ENCODE results near the gene TMEM259. TPM values are rescaled to one million over a fixed set of nuclear protein-coding genes. Genes with fewer than 3 reads are reported as not detected.

Gene TMEM259
- total RNA-seq, 2 donors from 2014 or later = 142 to 306 TPM

DNA sequence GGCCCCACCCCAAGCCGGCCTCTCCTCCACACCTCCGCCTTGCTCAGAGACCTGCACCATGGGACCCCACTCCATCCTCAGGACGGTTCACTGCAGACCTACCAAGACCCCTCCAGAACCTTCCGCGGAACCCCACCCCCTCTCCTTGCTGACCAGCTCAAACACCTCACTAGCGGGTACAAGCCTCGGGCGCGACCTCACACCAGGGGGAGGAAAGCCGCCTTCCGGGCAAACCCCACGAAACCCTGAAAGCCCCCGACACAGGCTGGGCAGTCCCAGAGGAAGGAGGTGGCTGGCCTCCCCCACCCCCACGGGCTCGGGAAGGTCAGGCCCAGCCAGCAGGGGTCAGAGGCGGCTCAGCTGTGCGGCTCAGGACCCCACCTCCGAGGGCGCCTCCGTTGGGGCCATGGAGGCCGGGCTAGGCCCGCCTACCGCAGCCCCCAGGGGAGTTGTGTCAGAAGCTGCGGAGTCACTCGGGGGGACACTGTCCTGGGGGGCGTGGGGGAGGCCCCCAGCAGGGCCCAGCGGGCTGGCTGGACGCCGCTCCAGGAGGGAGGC is 10.9 kb downstream of the TMEM259 start:
- Histone ChIP-seq H3K27ac (no peak overlapping the region), H3K27me3 (no peaks in the 10 kb centered on the region), H3K4me1 (peaks cover 2% of the 10 kb centered on the region), H3K9me3 (no peaks in the 10 kb centered on the region), H3K4me3 (no peak overlapping the region), H3K36me3 (replicated peaks in 1 of 2; ENCODE audit: insufficient read depth in 1 of 2, low read depth in 2 of 2) (peaks cover 5 to 22% of the 10 kb centered on the region in 2 donors)
- intact Hi-C loops (cut with DNase I) = no loop called here
- WGBS, 2 donors = 86 to 96% methylated on average over 4 to 11 of the region's 29 CpGs
- ATAC-seq (no peak), DNase-seq (no peak)
- TF ChIP-seq POLR2A (IDR thresholded peaks at IDR 0.05) = no peak
- TF ChIP-seq, protein P1, sequence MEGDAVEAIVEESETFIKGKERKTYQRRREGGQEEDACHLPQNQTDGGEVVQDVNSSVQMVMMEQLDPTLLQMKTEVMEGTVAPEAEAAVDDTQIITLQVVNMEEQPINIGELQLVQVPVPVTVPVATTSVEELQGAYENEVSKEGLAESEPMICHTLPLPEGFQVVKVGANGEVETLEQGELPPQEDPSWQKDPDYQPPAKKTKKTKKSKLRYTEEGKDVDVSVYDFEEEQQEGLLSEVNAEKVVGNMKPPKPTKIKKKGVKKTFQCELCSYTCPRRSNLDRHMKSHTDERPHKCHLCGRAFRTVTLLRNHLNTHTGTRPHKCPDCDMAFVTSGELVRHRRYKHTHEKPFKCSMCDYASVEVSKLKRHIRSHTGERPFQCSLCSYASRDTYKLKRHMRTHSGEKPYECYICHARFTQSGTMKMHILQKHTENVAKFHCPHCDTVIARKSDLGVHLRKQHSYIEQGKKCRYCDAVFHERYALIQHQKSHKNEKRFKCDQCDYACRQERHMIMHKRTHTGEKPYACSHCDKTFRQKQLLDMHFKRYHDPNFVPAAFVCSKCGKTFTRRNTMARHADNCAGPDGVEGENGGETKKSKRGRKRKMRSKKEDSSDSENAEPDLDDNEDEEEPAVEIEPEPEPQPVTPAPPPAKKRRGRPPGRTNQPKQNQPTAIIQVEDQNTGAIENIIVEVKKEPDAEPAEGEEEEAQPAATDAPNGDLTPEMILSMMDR (IDR thresholded peaks at IDR 0.05) = no peak

DNA sequence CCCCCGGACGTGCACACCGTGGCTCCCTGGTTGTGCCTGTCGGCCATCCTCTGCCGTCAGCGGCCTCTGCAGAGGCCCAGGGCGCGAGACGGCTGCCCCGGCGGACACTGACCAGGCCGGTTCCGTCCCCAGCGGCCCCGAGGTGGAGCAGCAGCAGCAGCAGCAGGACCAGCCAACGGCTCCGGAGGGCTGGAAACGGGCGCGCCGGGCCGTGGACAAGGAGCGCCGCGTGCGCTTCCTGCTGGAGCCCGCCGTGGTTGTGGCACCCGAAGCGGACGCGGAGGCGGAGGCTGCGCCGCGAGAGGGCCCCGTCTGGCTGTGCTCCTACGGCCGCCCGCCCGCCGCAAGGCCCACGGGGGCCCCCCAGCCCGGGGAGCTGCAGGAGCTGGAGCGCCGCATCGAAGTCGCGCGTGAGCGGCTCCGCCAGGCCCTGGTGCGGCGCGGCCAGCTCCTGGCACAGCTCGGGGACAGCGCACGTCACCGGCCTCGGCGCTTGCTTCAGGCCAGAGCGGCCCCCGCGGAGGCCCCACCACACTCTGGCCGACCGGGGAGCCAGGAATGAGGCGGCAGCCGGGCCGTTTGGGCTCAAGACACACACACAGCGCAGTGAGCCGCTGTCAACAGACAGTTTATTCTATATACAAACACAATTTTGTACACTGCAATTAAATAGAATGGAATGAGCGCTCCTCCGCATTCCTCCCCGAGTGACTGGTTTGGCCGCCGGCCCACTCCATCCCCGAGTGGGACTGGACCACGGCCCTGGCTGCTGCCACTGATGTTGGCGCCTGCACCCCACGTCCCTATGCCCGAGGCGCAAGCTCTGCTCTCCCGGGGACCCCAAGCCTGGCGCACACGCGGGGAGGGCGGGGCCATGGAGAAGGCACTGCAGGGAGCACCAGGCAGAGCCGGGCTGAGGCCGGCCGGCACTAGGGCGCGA is 11.6 kb downstream of the TMEM259 start:
- intact Hi-C loops (cut with DNase I) = no loop called here
- peaks cover 5 to 22% of the 10 kb centered on the region in 2 donors for H3K36me3 ChIP-seq (replicated peaks in 1 of 2; ENCODE audit: insufficient read depth in 1 of 2, low read depth in 2 of 2)
- no peak overlapping the region for H3K4me3 ChIP-seq
- no peaks in the 10 kb centered on the region for H3K27me3 ChIP-seq
- H3K4me1 ChIP-seq = no peaks in the 10 kb centered on the region
- H3K27ac ChIP-seq = no peak overlapping the region
- TF ChIP-seq POLR2A (IDR thresholded peaks at IDR 0.05) = no peak
- TF ChIP-seq, protein P1 (IDR thresholded peaks at IDR 0.05) = no peak
- DNase-seq (no peak), ATAC-seq (no peak)
- no peaks in the 10 kb centered on the region for H3K9me3 ChIP-seq
- WGBS, 2 donors = 83 to 84% methylated on average over 32 to 79 of the region's 92 CpGs

DNA sequence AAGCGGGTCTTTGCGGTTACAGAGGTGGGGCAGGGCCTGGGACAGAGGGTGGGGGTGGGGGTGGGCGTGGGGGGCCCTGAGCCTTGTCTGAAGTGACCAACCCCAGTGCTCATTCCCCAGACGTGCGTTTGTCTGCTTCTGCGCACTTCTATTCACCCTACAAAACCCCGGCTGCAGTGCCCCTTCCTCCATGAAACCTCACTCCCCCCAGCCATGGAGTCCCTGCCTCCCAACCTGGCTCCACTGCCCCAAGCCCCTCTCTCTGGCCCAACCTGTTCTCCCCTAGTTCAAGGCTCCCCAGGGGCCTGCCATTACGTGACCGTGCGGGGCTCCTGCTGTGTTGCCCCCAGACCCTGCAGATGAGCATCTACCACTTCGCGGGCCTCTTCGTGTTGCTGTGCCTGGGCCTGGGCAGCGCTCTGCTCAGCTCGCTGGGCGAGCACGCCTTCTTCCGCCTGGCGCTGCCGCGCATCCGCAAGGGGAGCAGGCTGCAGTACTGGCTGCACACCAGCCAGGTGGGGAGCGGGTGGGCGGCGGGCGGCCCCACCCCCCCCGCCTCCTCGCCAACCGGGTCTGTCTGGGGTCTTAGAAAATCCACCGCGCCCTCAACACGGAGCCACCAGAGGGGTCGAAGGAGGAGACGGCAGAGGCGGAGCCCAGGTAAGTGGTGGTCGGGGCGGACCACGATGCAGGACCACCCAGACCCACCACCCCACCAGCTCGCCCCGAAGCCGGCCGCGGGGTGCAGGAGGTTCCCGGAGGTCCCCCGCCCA is 12.5 kb downstream of the TMEM259 start:
- 90 to 92% methylated on average over 25 to 38 of the region's 45 CpGs for WGBS, 2 donors
- Histone ChIP-seq H3K4me1 (no peaks in the 10 kb centered on the region), H3K27me3 (no peaks in the 10 kb centered on the region), H3K9me3 (no peaks in the 10 kb centered on the region), H3K4me3 (no peak overlapping the region), H3K36me3 (replicated peaks in 1 of 2; ENCODE audit: insufficient read depth in 1 of 2, low read depth in 2 of 2) (peaks cover 5 to 22% of the 10 kb centered on the region in 2 donors), H3K27ac (no peak overlapping the region)
- TF ChIP-seq POLR2A (IDR thresholded peaks at IDR 0.05) = no peak
- TF ChIP-seq, protein P1 (IDR thresholded peaks at IDR 0.05) = no peak
- no peak for ATAC-seq
- intact Hi-C loops (cut with DNase I) = no loop called here
- no peak for DNase-seq

DNA sequence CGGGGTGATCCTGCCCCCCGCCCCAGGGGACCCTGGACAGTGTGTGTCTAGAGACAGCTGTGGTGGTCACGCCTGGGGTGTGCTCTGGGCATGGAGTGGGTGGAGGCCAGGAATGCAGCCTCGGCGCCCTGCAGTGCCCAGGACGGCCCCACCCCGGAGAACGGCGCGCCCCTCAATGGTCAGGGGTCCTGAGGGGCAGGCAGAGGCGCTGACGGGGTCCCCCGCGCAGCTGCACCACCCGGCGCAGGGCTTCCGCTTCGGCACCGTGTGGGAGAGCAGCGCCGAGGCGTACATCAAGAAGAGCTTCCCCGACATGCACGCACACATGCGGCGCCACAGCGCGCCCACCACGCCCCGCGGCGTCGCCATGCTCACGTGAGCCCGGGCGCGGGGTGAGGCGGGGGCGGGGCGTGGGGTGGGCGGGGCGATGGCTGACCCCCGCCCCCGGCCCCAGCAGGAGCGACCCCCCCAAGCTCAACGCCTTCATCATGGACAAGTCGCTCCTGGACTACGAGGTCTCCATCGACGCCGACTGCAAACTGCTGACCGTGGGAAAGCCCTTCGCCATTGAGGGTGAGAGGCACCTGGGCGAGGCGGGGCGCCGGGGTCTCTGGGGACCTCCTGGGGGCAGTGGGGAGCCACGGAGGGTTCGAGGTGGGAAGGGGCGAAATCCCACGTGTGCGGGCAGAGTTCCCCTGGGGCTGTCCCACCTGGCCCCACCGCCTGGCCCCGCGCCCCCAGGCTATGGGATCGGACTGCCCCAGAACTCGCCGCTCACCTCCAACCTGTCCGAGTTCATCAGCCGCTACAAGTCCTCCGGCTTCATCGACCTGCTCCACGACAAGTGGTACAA is 13.3 kb downstream of the TMEM259 start:
- TF ChIP-seq, protein P1 (IDR thresholded peaks at IDR 0.05) = no peak
- no peak for TF ChIP-seq POLR2A (IDR thresholded peaks at IDR 0.05)
- H3K27me3 ChIP-seq = peaks cover 0 to 2% of the 10 kb centered on the region in 2 donors
- H3K4me3 ChIP-seq = no peak overlapping the region
- WGBS, 2 donors = 68 to 82% methylated on average over 5 to 58 of the region's 73 CpGs
- no peaks in the 10 kb centered on the region for H3K4me1 ChIP-seq
- ATAC-seq (no peak), DNase-seq (no peak)
- peaks cover 5 to 22% of the 10 kb centered on the region in 2 donors for H3K36me3 ChIP-seq (replicated peaks in 1 of 2; ENCODE audit: insufficient read depth in 1 of 2, low read depth in 2 of 2)
- no peak overlapping the region for H3K27ac ChIP-seq
- H3K9me3 ChIP-seq = no peaks in the 10 kb centered on the region
- intact Hi-C loops (cut with DNase I) = no loop called here

Measured in body of pancreas (tissue), 4 donors.